DOHH2 (cell line): Measurements from ENCODE around the gene TTC21B.
"Not testable (repeated sequence)": the region's sequence is repeated elsewhere in the genome, so short reads cannot be mapped to it uniquely, and the experiment has no call there.

Source experiments
- H3F3A ChIP-seq: fragments of 200-600 bp; sonication (generic), shearing (Covaris generic); 2 replicates; pipeline ENCODE4 v1.6.0; 2016; ENCODE audit warnings: antibody characterized with exemption, mild to moderate bottlenecking; ENCODE audit not compliant: control insufficient read depth, insufficient read depth
- H3K27ac ChIP-seq: fragments of 200-600 bp; sonication (generic); 2 replicates; pipeline ENCODE4 v1.5.1; 2014; ENCODE audit warnings: low read depth, mild to moderate bottlenecking, low read length, moderate library complexity
- H3K27me3 ChIP-seq: fragments of 200-600 bp; sonication (generic); 2 replicates; pipeline ENCODE4 v1.6.1; 2014; ENCODE audit warnings: mild to moderate bottlenecking, low read length, mixed read lengths; ENCODE audit not compliant: control insufficient read depth
- H3K36me3 ChIP-seq: fragments of 200-600 bp; sonication (generic); 2 replicates; pipeline ENCODE4 v1.6.1; 2014; ENCODE audit warnings: mild to moderate bottlenecking, low read length, moderate library complexity, mixed read lengths; ENCODE audit not compliant: control insufficient read depth
- H3K4me1 ChIP-seq: fragments of 200-600 bp; sonication (generic); 2 replicates; pipeline ENCODE4 v1.6.1; 2014; ENCODE audit warnings: mild to moderate bottlenecking, low read length, mixed read lengths; ENCODE audit not compliant: control insufficient read depth
- H3K4me2 ChIP-seq: fragments of 200-600 bp; sonication (generic); 2 replicates; pipeline ENCODE4 v1.6.0; 2014; ENCODE audit warnings: mild to moderate bottlenecking, low read length, moderate library complexity
- H3K4me3 ChIP-seq: fragments of 200-600 bp; sonication (generic); 2 replicates; pipeline ENCODE4 v1.5.1; 2014; ENCODE audit warnings: mild to moderate bottlenecking, low read length, mixed read lengths
- H3K79me2 ChIP-seq: fragments of 200-600 bp; sonication (generic); 2 replicates; pipeline ENCODE4 v1.6.1; 2014; ENCODE audit warnings: mild to moderate bottlenecking, low read length, mixed read lengths; ENCODE audit not compliant: control insufficient read depth
- H3K9me2 ChIP-seq: fragments of 200-600 bp; sonication (generic); replicated peaks from 2 replicates; pipeline ENCODE4 v1.6.1; 2014; ENCODE audit warnings: mild to moderate bottlenecking, low read length, mixed read lengths; ENCODE audit not compliant: control insufficient read depth
- H3K9me3 ChIP-seq: fragments of 200-600 bp; sonication (generic); 2 replicates; pipeline ENCODE4 v1.6.1; 2014; ENCODE audit warnings: antibody characterized with exemption, low read length, mixed read lengths; ENCODE audit not compliant: control insufficient read depth, insufficient read depth
- H4K20me1 ChIP-seq: fragments of 200-600 bp; sonication (generic); 2 replicates; pipeline ENCODE4 v1.6.0; 2014; ENCODE audit warnings: low read depth, mild to moderate bottlenecking, antibody characterized with exemption, low read length, moderate library complexity; ENCODE audit not compliant: control insufficient read depth, insufficient read depth
- EZH2phosphoT487 ChIP-seq: fragments of 200-600 bp; sonication (generic); IDR thresholded peaks from 2 replicates; pipeline ENCODE4 v1.6.1; 2017; ENCODE audit warnings: borderline replicate concordance, mild to moderate bottlenecking, antibody characterized with exemption, low read length, moderate library complexity, mixed read lengths
- TF ChIP-seq, protein P1 (sequence below): fragments of 200-600 bp; sonication (generic); IDR thresholded peaks from one replicate; pipeline ENCODE4 v1.5.1; 2014; ENCODE audit warnings: antibody characterized with exemption, mild to moderate bottlenecking, low read depth, low read length; ENCODE audit not compliant: poor library complexity, severe bottlenecking

The TTC21B gene

DNA sequence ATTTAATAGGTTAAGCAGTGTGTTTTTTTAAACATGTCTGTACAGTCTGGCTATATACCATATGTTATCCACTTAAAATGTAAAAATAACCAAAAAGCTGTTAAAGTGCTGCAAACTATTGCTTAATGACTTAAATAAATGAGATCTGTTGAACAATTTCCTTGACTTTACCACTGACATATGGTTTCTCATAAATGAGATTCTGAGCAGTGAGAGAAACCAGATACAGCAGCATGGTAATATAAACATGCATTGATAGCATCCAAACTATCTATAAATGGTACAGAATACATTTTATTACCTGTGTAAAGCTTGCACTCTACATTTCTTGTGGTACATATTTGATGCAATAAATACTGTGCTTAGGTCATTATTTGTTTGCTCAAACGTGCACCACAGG, 36.3 kb upstream of the TTC21B start:
- H3K4me1 ChIP-seq = no peaks in the 10 kb centered on the region
- H3K36me3 ChIP-seq = no peaks in the 10 kb centered on the region
- no peaks in the 10 kb centered on the region for H3F3A ChIP-seq
- H3K4me3 ChIP-seq = no peak overlapping the region
- no peaks in the 10 kb centered on the region for H3K27me3 ChIP-seq
- no peaks in the 10 kb centered on the region for H3K9me2 ChIP-seq
- H3K9me3 ChIP-seq = no peaks in the 10 kb centered on the region
- no peak overlapping the region for H3K4me2 ChIP-seq
- H3K27ac ChIP-seq = no peak overlapping the region
- no peaks in the 10 kb centered on the region for H4K20me1 ChIP-seq
- no peak for TF ChIP-seq EZH2phosphoT487
- TF ChIP-seq, protein P1, sequence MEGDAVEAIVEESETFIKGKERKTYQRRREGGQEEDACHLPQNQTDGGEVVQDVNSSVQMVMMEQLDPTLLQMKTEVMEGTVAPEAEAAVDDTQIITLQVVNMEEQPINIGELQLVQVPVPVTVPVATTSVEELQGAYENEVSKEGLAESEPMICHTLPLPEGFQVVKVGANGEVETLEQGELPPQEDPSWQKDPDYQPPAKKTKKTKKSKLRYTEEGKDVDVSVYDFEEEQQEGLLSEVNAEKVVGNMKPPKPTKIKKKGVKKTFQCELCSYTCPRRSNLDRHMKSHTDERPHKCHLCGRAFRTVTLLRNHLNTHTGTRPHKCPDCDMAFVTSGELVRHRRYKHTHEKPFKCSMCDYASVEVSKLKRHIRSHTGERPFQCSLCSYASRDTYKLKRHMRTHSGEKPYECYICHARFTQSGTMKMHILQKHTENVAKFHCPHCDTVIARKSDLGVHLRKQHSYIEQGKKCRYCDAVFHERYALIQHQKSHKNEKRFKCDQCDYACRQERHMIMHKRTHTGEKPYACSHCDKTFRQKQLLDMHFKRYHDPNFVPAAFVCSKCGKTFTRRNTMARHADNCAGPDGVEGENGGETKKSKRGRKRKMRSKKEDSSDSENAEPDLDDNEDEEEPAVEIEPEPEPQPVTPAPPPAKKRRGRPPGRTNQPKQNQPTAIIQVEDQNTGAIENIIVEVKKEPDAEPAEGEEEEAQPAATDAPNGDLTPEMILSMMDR = no peak
- H3K79me2 ChIP-seq = no peaks in the 10 kb centered on the region

DNA sequence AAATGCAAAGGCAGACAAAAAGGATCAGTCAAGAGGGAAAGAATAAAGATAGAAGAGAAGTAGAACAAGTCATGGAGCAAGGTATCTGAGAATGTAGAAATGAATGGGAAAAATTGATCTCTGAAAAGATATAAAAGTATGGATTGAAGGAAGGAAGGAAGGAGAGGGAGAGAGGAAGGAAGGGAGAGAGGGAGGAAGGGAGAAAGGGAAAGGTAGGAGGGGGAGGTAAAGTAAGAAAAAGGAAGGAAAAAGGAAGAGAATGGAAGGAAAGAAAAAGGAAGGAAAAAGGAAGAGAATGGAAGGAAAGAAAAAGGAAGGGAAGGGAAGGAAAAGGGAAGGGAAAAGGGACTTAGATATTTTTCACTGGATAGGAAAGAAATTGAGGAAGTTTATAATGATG, 31.5 kb upstream of the TTC21B start:
- H3F3A ChIP-seq = no peaks in the 10 kb centered on the region
- no peak for TF ChIP-seq EZH2phosphoT487
- TF ChIP-seq, protein P1 = no peak
- no peaks in the 10 kb centered on the region for H4K20me1 ChIP-seq
- no peaks in the 10 kb centered on the region for H3K4me1 ChIP-seq
- H3K4me2 ChIP-seq = no peak overlapping the region
- no peaks in the 10 kb centered on the region for H3K36me3 ChIP-seq
- H3K9me2 ChIP-seq = no peaks in the 10 kb centered on the region
- no peak overlapping the region for H3K4me3 ChIP-seq
- H3K79me2 ChIP-seq = no peaks in the 10 kb centered on the region
- H3K27ac ChIP-seq = no peak overlapping the region
- H3K9me3 ChIP-seq = no peaks in the 10 kb centered on the region
- no peaks in the 10 kb centered on the region for H3K27me3 ChIP-seq

DNA sequence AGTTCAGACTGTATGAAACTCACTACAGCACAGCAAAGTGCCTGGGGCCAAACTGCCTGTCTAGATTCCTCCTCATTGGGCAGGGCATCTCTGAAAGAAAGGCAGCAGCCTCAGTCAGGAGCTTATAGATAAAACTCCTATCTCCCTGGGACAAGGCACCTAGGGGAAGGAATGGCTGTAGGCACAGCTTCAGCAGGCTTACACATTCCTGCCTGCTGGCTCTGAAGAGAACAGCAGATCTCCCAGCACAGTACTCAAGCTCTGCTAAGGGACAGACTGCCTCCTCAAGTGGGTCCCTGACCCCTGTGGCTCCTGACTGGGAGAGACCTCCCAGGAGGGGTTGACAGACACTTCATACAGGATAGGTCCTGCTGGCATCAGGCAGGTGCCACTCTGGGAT, 18.6 kb upstream of the TTC21B start:
- H3K9me2 ChIP-seq, H3K79me2 ChIP-seq, H3K27ac ChIP-seq, H3K36me3 ChIP-seq, H3K4me3 ChIP-seq, H3K4me2 ChIP-seq, H3F3A ChIP-seq, H3K27me3 ChIP-seq, H3K4me1 ChIP-seq, H4K20me1 ChIP-seq, H3K9me3 ChIP-seq: not testable (repeated sequence)

GRCh38 chr2:165970663-165971062, 17.1 kb upstream of the TTC21B start:
- H4K20me1 ChIP-seq = no peaks in the 10 kb centered on the region
- H3K9me3 ChIP-seq = no peaks in the 10 kb centered on the region
- no peaks in the 10 kb centered on the region for H3K9me2 ChIP-seq
- H3K4me3 ChIP-seq = no peak overlapping the region
- no peak overlapping the region for H3K4me2 ChIP-seq
- H3K79me2 ChIP-seq = no peaks in the 10 kb centered on the region
- H3K27ac ChIP-seq = no peak overlapping the region
- no peaks in the 10 kb centered on the region for H3K4me1 ChIP-seq
- TF ChIP-seq, protein P1 = no peak
- no peak for TF ChIP-seq EZH2phosphoT487
- H3F3A ChIP-seq = no peaks in the 10 kb centered on the region
- no peaks in the 10 kb centered on the region for H3K27me3 ChIP-seq
- H3K36me3 ChIP-seq = no peaks in the 10 kb centered on the region
